WI38 (cell line): ENCODE measurements around the gene KDM2A.

Experiments used
- H3K4me3 ChIP-seq: 2 replicates; pipeline ENCODE4 v1.5.1; 2011; ENCODE audit warnings: low read depth, mild to moderate bottlenecking, control low read depth, low read length
- TF ChIP-seq, protein P1 (sequence below): IDR thresholded peaks from 2 replicates; pipeline ENCODE4 v1.5.1; 2012; ENCODE audit warnings: low read depth, mild to moderate bottlenecking, control low read depth, low read length

Gene KDM2A

GRCh38 chr11:67102664-67103063, 16.4 kb upstream of the KDM2A start:
- TF ChIP-seq, protein P1, sequence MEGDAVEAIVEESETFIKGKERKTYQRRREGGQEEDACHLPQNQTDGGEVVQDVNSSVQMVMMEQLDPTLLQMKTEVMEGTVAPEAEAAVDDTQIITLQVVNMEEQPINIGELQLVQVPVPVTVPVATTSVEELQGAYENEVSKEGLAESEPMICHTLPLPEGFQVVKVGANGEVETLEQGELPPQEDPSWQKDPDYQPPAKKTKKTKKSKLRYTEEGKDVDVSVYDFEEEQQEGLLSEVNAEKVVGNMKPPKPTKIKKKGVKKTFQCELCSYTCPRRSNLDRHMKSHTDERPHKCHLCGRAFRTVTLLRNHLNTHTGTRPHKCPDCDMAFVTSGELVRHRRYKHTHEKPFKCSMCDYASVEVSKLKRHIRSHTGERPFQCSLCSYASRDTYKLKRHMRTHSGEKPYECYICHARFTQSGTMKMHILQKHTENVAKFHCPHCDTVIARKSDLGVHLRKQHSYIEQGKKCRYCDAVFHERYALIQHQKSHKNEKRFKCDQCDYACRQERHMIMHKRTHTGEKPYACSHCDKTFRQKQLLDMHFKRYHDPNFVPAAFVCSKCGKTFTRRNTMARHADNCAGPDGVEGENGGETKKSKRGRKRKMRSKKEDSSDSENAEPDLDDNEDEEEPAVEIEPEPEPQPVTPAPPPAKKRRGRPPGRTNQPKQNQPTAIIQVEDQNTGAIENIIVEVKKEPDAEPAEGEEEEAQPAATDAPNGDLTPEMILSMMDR = no peak
- no peak overlapping the region for H3K4me3 ChIP-seq

- no peak overlapping the region for H3K4me3 ChIP-seq
- TF ChIP-seq, protein P1 = no peak
These were observed 13.1 kb upstream of the KDM2A start for GRCh38 chr11:67105964-67106363.

GRCh38 chr11:67111261-67111660, 7.8 kb upstream of the KDM2A start:
- H3K4me3 ChIP-seq = no peak overlapping the region
- TF ChIP-seq, protein P1 = no peak

DNA sequence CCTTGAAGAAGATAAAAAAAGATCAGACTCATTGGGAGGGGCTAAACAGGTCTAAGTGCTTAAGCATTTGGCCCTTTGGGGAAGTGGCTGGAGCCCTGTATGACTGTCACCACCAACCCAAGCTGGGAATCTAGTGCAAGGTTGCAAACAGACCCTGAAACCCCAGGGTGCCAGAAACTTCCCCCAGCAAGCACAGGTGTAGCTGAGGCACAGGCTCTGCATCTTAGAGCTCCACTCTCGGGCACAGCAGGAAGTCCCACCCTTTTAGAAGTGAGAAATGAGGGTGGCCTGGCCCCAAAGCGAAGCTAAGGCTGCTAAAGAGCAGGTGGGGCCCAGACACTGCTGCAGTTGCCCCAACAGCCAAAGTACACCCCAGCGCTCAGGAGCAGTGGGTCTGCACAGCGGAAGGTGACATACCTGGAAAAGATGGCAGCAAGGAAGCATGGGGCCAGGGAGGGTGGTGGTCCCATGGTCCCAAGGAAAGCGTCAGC, 5.8 kb upstream of the KDM2A start:
- no peak overlapping the region for H3K4me3 ChIP-seq
- TF ChIP-seq, protein P1 = no peak

GRCh38 chr11:67114275-67114896, 4.7 kb upstream of the KDM2A start:
- H3K4me3 ChIP-seq = no peak overlapping the region
- TF ChIP-seq, protein P1 = no peak

- H3K4me3 ChIP-seq = no peak overlapping the region
- TF ChIP-seq, protein P1 = no peak
These were observed 2.3 kb upstream of the KDM2A start for GRCh38 chr11:67116758-67117105.

- H3K4me3 ChIP-seq = no peak overlapping the region
- TF ChIP-seq, protein P1 = no peak
These were observed 1.9 kb upstream of the KDM2A start for GRCh38 chr11:67117176-67117575.
